Epithelial cell of proximal tubule (primary cell): ENCODE results near the gene RALGAPA2. TPM values are rescaled to one million over a fixed set of nuclear protein-coding genes. Genes with fewer than 3 reads are reported as not detected.

Source experiments
- DNase-seq: peaks from one replicate; pipeline ENCODE4 v3.0.0-alpha.2; 2011; ENCODE audit warnings: low read depth
- H3K4me3 ChIP-seq: 2 replicates; pipeline ENCODE4 v1.5.1; 2011; ENCODE audit warnings: low read depth, mild to moderate bottlenecking, low read length
- CTCF ChIP-seq: conservative IDR thresholded peaks from 2 replicates; pipeline ENCODE4 v1.5.1; 2012; ENCODE audit warnings: low read depth, mild to moderate bottlenecking, low read length
- total RNA-seq: library from RNA; depleted of rRNA; stranded (reverse); fragments of >200 nt; gene quantifications from 2 replicates; pipeline ENCODE4 v1.2.3, GENCODE V29; 2015

RALGAPA2 gene
- total RNA-seq, 1 donor from 2014 or later = 13.8 TPM

GRCh38 chr20:20395087-20395486, 317.4 kb downstream of the RALGAPA2 start:
- H3K4me3 ChIP-seq = no peak overlapping the region
- no peak for DNase-seq
- no peak for TF ChIP-seq CTCF

- no peak for TF ChIP-seq CTCF
- DNase-seq = no peak
- H3K4me3 ChIP-seq = no peak overlapping the region
These were observed 319.0 kb downstream of the RALGAPA2 start for GRCh38 chr20:20393207-20394120.

GRCh38 chr20:20391766-20392165, 320.7 kb downstream of the RALGAPA2 start:
- H3K4me3 ChIP-seq = no peak overlapping the region
- no peak for DNase-seq
- TF ChIP-seq CTCF = no peak

- no peak overlapping the region for H3K4me3 ChIP-seq
- DNase-seq = no peak
- no peak for TF ChIP-seq CTCF
These were observed 321.3 kb downstream of the RALGAPA2 start for GRCh38 chr20:20391115-20391514.

GRCh38 chr20:20390393-20390792, 322.1 kb downstream of the RALGAPA2 start:
- H3K4me3 ChIP-seq = no peak overlapping the region
- no peak for TF ChIP-seq CTCF
- DNase-seq = no peak

- DNase-seq = no peak
- TF ChIP-seq CTCF = no peak
- no peak overlapping the region for H3K4me3 ChIP-seq
These were observed 326.3 kb downstream of the RALGAPA2 start for GRCh38 chr20:20386192-20386591.

GRCh38 chr20:20375862-20376261, 336.6 kb downstream of the RALGAPA2 start:
- no peak for TF ChIP-seq CTCF
- DNase-seq = no peak
- H3K4me3 ChIP-seq = no peak overlapping the region
